OCI-LY3 (cell line): ENCODE data around the gene CTSL.
"Not testable (repeated sequence)": the region's sequence is repeated elsewhere in the genome, so short reads cannot be mapped to it uniquely, and the experiment has no call there.

Experiments used
- H2AFZ ChIP-seq: fragments of 200-600, 300-600 bp; shearing (Covaris generic); 2 replicates; pipeline ENCODE4 v1.6.0; 2014; ENCODE audit warnings: antibody characterized with exemption, low read depth, low read length
- H3K27ac ChIP-seq: fragments of 200-600, 300-600 bp; sonication (generic); 2 replicates; pipeline ENCODE4 v1.5.1; 2014; ENCODE audit warnings: mild to moderate bottlenecking, low read length, moderate library complexity, mixed read lengths
- H3K27me3 ChIP-seq: fragments of 200-600, 300-600 bp; sonication (generic); 2 replicates; pipeline ENCODE4 v1.6.1; 2014; ENCODE audit warnings: low read depth, low read length, mixed read lengths
- H3K36me3 ChIP-seq: fragments of 200-600, 300-600 bp; sonication (generic); replicated peaks from 2 replicates; pipeline ENCODE3; 2014; ENCODE audit warnings: low read depth, low read length, mixed read lengths
- H3K4me1 ChIP-seq: fragments of 300-600, 200-600 bp; sonication (generic); 2 replicates; pipeline ENCODE4 v1.6.1; 2014; ENCODE audit warnings: low read length, mixed read lengths
- H3K4me2 ChIP-seq: fragments of 200-600, 300-600 bp; sonication (generic); 2 replicates; pipeline ENCODE4 v1.6.1; 2014; ENCODE audit warnings: low read length, mixed read lengths
- H3K4me3 ChIP-seq: fragments of 300-600, 200-600 bp; sonication (generic); 2 replicates; pipeline ENCODE4 v1.5.1; 2014; ENCODE audit warnings: antibody characterized with exemption, mild to moderate bottlenecking, low read length, moderate library complexity
- H3K79me2 ChIP-seq: fragments of 300-600, 200-600 bp; shearing (Covaris generic); 2 replicates; pipeline ENCODE4 v1.6.1; 2014; ENCODE audit warnings: mild to moderate bottlenecking, low read length, mixed read lengths
- H3K9ac ChIP-seq: fragments of 300-600, 200-600 bp; shearing (Covaris generic); 2 replicates; pipeline ENCODE4 v1.6.0; 2014; ENCODE audit warnings: mild to moderate bottlenecking, low read length, moderate library complexity
- H3K9me3 ChIP-seq: fragments of 200-600, 300-600 bp; shearing (Covaris generic); 2 replicates; pipeline ENCODE4 v1.6.1; 2014; ENCODE audit warnings: low read length, mixed read lengths; ENCODE audit not compliant: insufficient read depth
- H4K20me1 ChIP-seq: fragments of 200-600, 300-600 bp; sonication (generic); 2 replicates; pipeline ENCODE4 v1.6.1; 2016; ENCODE audit warnings: low read length, mixed read lengths; ENCODE audit not compliant: insufficient read depth
- EZH2phosphoT487 ChIP-seq: fragments of 200-600 bp; shearing (Covaris generic); IDR thresholded peaks from 2 replicates; pipeline ENCODE4 v1.6.1; 2018; ENCODE audit warnings: antibody characterized with exemption, mixed run types, low read depth
- TF ChIP-seq, protein P1 (sequence below): fragments of 200-600, 300-600 bp; sonication (generic); IDR thresholded peaks from 2 replicates; pipeline ENCODE4 v1.5.1; 2014; ENCODE audit warnings: antibody characterized with exemption, low read length, low read depth

The CTSL gene

DNA sequence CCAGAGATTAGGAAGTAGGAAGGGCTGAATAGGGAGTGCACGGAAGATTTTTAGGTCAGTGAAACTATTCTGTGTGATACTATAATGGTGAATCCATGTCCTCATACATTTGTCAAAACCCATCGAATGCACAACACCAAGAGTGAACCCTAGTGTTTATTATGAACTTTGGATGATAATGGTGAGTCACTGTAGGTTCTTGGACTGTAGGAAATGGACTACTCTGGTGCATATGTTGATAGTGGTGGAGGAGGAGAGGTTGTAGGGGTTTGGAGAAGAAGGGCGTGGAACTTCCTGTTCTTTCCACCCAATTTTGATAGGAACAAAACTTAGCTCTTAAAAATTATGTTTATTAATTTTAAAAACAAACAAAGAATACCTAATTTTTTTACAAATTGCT lies 14.3 kb downstream of the CTSL start:
- Histone ChIP-seq H2AFZ (no peak overlapping the region), H3K4me3 (no peak overlapping the region), H3K36me3 (no peaks in the 10 kb centered on the region), H3K4me2 (no peak overlapping the region), H3K27me3 (no peaks in the 10 kb centered on the region), H3K79me2 (no peaks in the 10 kb centered on the region), H3K4me1 (no peaks in the 10 kb centered on the region), H4K20me1 (no peaks in the 10 kb centered on the region), H3K9me3 (no peaks in the 10 kb centered on the region), H3K9ac (no peak overlapping the region), H3K27ac (no peak overlapping the region)
- no peak for TF ChIP-seq EZH2phosphoT487
- TF ChIP-seq, protein P1, sequence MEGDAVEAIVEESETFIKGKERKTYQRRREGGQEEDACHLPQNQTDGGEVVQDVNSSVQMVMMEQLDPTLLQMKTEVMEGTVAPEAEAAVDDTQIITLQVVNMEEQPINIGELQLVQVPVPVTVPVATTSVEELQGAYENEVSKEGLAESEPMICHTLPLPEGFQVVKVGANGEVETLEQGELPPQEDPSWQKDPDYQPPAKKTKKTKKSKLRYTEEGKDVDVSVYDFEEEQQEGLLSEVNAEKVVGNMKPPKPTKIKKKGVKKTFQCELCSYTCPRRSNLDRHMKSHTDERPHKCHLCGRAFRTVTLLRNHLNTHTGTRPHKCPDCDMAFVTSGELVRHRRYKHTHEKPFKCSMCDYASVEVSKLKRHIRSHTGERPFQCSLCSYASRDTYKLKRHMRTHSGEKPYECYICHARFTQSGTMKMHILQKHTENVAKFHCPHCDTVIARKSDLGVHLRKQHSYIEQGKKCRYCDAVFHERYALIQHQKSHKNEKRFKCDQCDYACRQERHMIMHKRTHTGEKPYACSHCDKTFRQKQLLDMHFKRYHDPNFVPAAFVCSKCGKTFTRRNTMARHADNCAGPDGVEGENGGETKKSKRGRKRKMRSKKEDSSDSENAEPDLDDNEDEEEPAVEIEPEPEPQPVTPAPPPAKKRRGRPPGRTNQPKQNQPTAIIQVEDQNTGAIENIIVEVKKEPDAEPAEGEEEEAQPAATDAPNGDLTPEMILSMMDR, result no peak

GRCh38 chr9:87741326-87741725 lies 15.4 kb downstream of the CTSL start:
- H4K20me1 ChIP-seq, result no peaks in the 10 kb centered on the region
- H3K27ac ChIP-seq, result no peak overlapping the region
- no peaks in the 10 kb centered on the region for H3K36me3 ChIP-seq
- no peaks in the 10 kb centered on the region for H3K4me1 ChIP-seq
- no peaks in the 10 kb centered on the region for H3K27me3 ChIP-seq
- H3K9ac ChIP-seq, result no peak overlapping the region
- TF ChIP-seq EZH2phosphoT487, result no peak
- TF ChIP-seq, protein P1, result no peak
- H3K9me3 ChIP-seq, result no peaks in the 10 kb centered on the region
- no peak overlapping the region for H3K4me3 ChIP-seq
- no peak overlapping the region for H3K4me2 ChIP-seq
- no peak overlapping the region for H2AFZ ChIP-seq
- no peaks in the 10 kb centered on the region for H3K79me2 ChIP-seq

- H3K79me2 ChIP-seq, result no peaks in the 10 kb centered on the region
- H4K20me1 ChIP-seq, result no peaks in the 10 kb centered on the region
- H3K4me2 ChIP-seq, result no peak overlapping the region
- TF ChIP-seq, protein P1, result no peak
- no peak for TF ChIP-seq EZH2phosphoT487
- H3K4me3 ChIP-seq, result no peak overlapping the region
- H3K9ac ChIP-seq, result no peak overlapping the region
- H3K27ac ChIP-seq, result no peak overlapping the region
- H3K36me3 ChIP-seq, result no peaks in the 10 kb centered on the region
- no peaks in the 10 kb centered on the region for H3K4me1 ChIP-seq
- H2AFZ ChIP-seq, result no peak overlapping the region
- H3K27me3 ChIP-seq, result no peaks in the 10 kb centered on the region
- H3K9me3 ChIP-seq, result no peaks in the 10 kb centered on the region
Measured at GRCh38 chr9:87741891-87742290, 16.0 kb downstream of the CTSL start.

- no peaks in the 10 kb centered on the region for H3K36me3 ChIP-seq
- H3K79me2 ChIP-seq, result no peaks in the 10 kb centered on the region
- TF ChIP-seq, protein P1, result no peak
- no peak for TF ChIP-seq EZH2phosphoT487
- H4K20me1 ChIP-seq, result no peaks in the 10 kb centered on the region
- no peak overlapping the region for H3K4me3 ChIP-seq
- H3K9me3 ChIP-seq, result no peaks in the 10 kb centered on the region
- H3K27me3 ChIP-seq, result no peaks in the 10 kb centered on the region
- no peak overlapping the region for H3K27ac ChIP-seq
- no peak overlapping the region for H2AFZ ChIP-seq
- no peaks in the 10 kb centered on the region for H3K4me1 ChIP-seq
- H3K9ac ChIP-seq, result no peak overlapping the region
- no peak overlapping the region for H3K4me2 ChIP-seq
Measured at GRCh38 chr9:87742813-87743428, 17.0 kb downstream of the CTSL start.

DNA sequence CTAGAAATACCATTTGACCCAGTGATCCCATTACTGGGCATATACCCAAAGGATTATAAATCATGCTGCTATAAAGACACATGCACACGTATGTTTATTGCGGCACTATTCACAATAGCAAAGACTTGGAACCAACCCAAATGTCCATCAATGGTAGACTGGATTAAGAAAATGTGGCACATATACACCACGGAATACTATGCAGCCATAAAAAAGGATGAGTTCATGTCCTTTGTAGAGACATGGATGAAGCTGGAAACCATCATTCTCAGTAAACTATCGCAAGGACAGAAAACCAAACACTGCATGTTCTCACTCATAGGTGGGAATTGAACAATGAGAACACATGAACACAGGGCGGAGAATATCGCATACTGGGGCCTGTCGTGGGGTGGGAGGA lies 18.3 kb downstream of the CTSL start:
- H3K4me2 ChIP-seq, H3K4me3 ChIP-seq, H3K27me3 ChIP-seq, H3K27ac ChIP-seq, H2AFZ ChIP-seq, H4K20me1 ChIP-seq, H3K36me3 ChIP-seq, H3K4me1 ChIP-seq, H3K9me3 ChIP-seq, H3K79me2 ChIP-seq, H3K9ac ChIP-seq: not testable (repeated sequence)
